ENCODE data around the gene RAB11FIP4. TPM values are rescaled to one million over a fixed set of nuclear protein-coding genes. Genes with fewer than 3 reads are reported as not detected.

The RAB11FIP4 gene
- polyA plus RNA-seq, 1 of the 3 experiments (the other 2 are of a cell fraction), result 9.4 TPM

GRCh38 chr17:31586946-31587345, 195.5 kb downstream of the RAB11FIP4 start:
- no peaks in the 10 kb centered on the region; the same call in 1 of the 2 replicates for H3K79me2 ChIP-seq (ENCODE audit: insufficient read depth)
- H2AFZ ChIP-seq (ENCODE audit: low read depth), result no peak overlapping the region
- peaks cover 13% of the 10 kb centered on the region for H3F3A ChIP-seq (replicated peaks; ENCODE audit: insufficient read depth)
- H3K9ac ChIP-seq, result no peak overlapping the region
- H3K4me1 ChIP-seq (ENCODE audit: control insufficient read depth in 1 of 2, insufficient read depth in 2 of 2, low read depth in 1 of 2, low read length in 1 of 2), result peaks cover 7 to 9% of the 10 kb centered on the region in 2 experiments; a peak in 3 of 4 replicates
- TF ChIP-seq TAF1 (IDR thresholded peaks at IDR 0.05; ENCODE audit: borderline replicate concordance, low read depth, low read length) (no peak), TEAD4 (IDR thresholded peaks at IDR 0.05; ENCODE audit: borderline replicate concordance, insufficient read depth) (no peak), USF2 (IDR thresholded peaks at IDR 0.05; ENCODE audit: borderline replicate concordance, low read depth, low read length) (no peak), YY1 (IDR thresholded peaks at IDR 0.05; ENCODE audit: low read depth) (no peak), MEF2A (IDR thresholded peaks at IDR 0.05; ENCODE audit: borderline replicate concordance, low read depth) (no peak), FOXM1 (IDR thresholded peaks at IDR 0.05; ENCODE audit: low read depth) (no peak), POLR2AphosphoS5 (IDR thresholded peaks at IDR 0.05; ENCODE audit: low read depth, low read length) (no peak), JUND (IDR thresholded peaks at IDR 0.05) (no peak), FOXJ3 (CRISPR knock-in tag; IDR thresholded peaks at IDR 0.05) (no peak), RFX5 (IDR thresholded peaks at IDR 0.05; ENCODE audit: low read length) (no peak), SIN3A (IDR thresholded peaks at IDR 0.05; ENCODE audit: borderline replicate concordance, low read depth, low read length) (no peak), ZBTB33 (IDR thresholded peaks at IDR 0.05; ENCODE audit: borderline replicate concordance, low read depth) (no peak), CHD2 (IDR thresholded peaks at IDR 0.05; ENCODE audit: low read length, partially characterized antibody) (no peak), ELF1 (IDR thresholded peaks at IDR 0.05) (no peak), GABPA (IDR thresholded peaks at IDR 0.05; ENCODE audit: low read depth) (no peak), EP300 (IDR thresholded peaks at IDR 0.05; ENCODE audit: borderline replicate concordance in 1 of 2, low read depth in 1 of 2, low read length in 1 of 2) (no peak), IRF3 (IDR thresholded peaks at IDR 0.05; ENCODE audit: low read depth, low read length) (no peak)
- no peaks in the 10 kb centered on the region for H3K27me3 ChIP-seq (ENCODE audit: insufficient read depth)
- H3K4me3 ChIP-seq (ENCODE audit: low read depth in 2 of 2, low read length in 1 of 2), result no peak overlapping the region
- CTCF ChIA-PET, result interaction anchor here (1.2 kb wide), 1 partner anchor 28 kb away, joined by 3 read pairs; no protein-coding TSS in a partner anchor
- no peaks in the 10 kb centered on the region for H3K9me2 ChIP-seq
- POLR2A ChIA-PET, result no interaction called here
- H4K20me1 ChIP-seq (ENCODE audit: insufficient read depth), result no peaks in the 10 kb centered on the region
- H3K36me3 ChIP-seq (replicated peaks in 1 of 2; ENCODE audit: control insufficient read depth in 1 of 2, insufficient read depth in 2 of 2, low read length in 1 of 2), result peaks cover 2 to 7% of the 10 kb centered on the region in 2 experiments
- no peak overlapping the region for H3K27ac ChIP-seq (ENCODE audit: low read depth in 2 of 2, low read length in 1 of 2)
- no peak overlapping the region for H3K4me2 ChIP-seq
- WGBS (ENCODE audit: low lambda C conversion rate), result 85% methylated on average over 5 of the region's 5 CpGs
- DNase-seq, result no peak
- no peaks in the 10 kb centered on the region for H3K9me3 ChIP-seq
